DMS114 treated with DMSO at 0.1 percent for 48 hours (cell line): Measurements from ENCODE around the gene EDIL3.

Experiments used
- DNase-seq: peaks from one replicate; lab custom pipeline; 2025; ENCODE audit not compliant: unreplicated experiment; lab: John Stamatoyannopoulos, UW

The EDIL3 gene

DNA sequence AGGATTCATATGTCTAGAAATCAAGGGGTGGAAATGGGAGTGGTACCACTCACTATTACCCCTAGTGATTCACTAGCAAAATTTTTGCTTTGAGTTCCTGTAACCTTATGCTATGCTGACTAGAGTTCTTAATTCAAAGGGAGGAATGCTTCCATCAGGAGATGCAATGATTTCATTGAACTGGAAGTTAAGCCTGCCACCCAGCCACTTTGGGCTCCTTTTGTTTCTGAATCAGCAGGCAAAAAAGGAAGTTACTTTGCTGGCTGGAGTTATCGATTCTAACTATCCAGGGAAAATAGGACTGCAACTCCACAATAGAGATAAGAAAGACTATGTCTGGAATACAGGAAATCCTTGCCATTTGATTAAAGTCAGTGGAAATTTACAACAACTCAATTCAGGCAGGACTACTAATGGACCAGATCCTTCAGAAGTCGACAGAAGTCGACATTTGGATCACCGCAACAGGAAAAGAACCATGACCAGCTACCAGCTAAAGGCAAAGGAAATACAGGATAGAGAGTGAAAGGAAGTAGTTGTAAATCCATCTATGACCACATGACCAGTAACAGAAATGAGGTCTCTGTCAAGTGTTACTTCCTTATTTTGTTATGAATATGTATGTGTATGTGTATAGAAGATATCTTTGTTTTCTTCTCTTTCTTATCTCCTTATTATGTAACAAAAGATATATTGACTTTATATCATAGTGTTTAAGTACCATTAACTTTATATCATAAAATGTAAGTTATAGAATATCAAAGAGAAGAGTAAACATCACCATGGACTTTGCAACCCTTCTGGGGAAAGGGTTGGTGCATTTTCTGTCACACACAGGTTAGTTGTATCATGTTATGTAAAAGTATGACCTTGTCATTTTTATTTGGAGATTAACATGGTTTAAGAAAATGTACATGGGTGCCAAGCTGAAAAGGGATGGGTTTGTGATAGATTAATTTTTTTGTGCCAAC is 465.3 kb downstream of the EDIL3 start:
- no peak for DNase-seq

DNA sequence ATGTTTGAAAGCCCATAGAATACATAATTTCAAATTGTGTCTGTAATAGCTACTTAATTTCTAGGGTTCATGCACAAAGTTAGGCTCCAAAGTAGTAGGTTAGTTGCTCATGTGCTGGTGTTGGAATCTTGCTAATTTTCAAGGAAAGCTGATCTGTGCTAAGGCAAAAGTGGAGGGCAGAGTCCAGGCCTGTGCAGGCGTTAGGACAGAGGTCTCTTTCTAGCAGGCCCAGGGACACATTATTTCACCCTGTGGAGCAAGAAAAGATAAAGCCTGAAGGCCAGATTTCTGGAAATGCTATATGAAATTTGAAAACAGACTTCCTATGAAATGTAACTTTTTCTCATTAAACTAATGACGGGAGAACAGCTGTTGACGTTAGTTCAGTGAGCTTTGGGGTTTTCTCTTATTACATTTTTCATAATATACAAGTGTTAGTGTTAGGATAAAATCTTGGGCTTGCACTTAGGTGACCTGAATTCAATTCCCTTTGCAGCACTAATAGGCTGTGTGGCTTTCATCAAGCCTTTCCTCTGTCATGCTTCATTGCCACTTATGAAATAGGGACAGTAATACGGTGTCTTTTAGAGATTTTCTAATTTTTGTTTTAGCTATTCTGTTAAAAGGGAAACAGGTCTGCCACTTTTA is 467.3 kb downstream of the EDIL3 start:
- DNase-seq, result no peak

DNA sequence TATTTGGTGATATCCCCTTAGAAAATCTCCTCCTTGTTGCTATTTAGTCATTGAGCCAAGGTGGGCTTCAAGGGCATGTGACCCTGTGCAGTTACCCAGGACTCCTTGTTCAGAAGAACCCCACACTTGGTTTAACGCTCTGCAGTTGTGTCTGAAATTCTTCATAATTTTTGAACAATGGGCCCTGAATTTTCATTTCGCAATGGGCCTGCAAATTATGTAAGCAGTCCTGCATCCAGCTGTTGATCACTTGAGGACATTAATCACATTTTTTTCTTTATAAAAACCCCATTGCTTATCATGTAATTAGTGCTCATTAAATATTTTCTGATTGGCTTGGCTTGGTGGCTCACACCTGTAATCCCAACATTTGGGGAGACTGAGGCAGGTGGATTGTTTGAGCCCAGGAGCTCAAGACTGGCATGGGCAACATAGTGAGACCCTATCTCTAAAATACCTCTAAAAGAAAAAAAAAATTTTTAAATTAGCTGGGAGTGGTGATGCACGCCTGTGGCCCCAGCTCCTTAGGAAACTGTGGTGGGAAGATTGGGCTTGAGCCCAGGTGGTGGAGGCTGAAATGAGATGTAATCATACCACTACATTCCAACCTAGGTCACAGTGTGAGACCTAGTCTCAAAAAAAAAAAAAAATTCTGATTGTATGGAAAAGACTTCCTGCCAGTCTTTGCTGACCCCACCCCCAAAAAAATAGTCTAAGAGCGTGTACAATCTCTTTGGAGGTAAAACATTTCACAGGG is 469.8 kb downstream of the EDIL3 start:
- DNase-seq, result no peak

DNA sequence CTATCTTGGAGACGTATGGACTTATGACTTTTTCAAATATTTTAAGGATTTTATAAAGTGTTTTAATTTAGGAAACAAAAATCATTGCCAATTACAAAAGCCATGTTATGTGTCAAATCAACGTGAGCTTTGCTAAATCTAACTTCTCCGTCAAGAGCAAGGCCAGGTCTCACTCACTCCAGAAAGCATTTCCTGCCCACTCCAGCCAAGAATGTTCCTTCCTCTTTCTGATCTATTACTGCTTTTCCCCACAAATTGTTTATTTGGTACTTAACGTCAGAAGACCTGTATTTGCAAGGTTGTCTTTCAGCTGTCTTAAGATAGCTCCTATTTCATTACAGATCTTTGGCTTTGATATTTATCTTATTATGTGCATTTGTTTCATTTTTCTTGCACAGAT is 470.5 kb downstream of the EDIL3 start:
- DNase-seq, result no peak

DNA sequence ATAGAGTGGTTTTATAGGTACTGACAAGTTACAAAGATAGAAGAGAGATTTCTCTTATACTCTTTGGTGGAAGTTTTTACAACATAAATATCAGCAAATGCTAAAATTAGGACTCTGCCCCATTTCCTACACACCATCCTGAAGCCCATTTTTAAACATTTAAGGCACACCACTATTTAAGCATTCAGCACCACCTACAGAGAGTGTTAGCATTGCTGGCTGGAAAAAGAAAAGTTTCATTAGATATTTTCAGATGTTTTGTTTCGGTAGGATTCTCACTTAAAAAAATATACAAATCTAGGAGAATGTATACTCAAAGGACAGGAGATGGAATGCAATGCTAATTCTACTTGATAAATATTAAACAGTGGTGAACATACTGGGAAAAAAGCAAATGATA is 471.1 kb downstream of the EDIL3 start:
- DNase-seq, result no peak

DNA sequence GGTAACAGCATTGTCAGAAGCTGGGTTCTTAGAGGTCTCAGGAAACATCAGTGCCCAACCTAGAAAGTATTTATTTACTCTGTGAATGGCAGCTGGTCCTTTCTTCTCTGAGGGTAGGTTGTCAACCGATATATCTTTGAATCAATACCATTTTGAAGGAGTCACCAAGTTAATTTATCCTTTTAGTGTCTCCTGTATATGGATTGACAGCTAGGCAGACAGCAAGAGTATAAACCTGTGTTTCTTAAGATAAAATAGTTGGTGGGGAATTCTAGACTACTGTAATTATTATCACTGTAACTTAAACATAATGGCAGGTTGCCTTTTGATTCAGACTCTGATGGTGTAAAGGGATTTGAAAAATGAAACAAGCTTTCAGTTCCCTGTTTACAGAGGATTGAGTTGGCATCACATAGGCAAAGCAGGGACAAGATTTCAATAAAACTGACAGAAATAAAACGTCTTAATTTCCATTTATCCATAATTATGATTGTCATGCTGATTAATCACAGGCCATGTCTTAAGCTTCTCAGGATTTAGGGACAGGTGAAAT is 473.2 kb downstream of the EDIL3 start:
- DNase-seq, result no peak

DNA sequence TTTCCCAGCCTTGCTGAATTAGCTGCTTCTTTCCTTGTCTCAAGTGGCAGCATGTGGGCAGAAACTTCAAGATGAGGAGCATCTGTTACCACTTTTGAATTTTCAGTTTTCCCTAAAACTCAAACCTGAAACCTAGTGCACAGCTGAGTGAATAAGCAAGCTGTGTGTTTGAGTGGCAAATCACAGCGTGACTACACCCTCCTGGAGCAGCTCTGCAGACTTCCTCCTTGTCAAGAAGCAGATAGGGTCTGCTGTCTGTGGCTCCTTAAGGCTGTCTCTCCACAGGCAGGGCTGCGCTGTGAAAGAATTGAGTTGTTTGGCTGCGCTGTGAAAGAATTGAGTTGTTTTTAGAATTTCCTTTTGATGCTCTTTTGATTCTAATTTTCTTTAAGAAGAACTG is 484.4 kb downstream of the EDIL3 start:
- no peak for DNase-seq

DNA sequence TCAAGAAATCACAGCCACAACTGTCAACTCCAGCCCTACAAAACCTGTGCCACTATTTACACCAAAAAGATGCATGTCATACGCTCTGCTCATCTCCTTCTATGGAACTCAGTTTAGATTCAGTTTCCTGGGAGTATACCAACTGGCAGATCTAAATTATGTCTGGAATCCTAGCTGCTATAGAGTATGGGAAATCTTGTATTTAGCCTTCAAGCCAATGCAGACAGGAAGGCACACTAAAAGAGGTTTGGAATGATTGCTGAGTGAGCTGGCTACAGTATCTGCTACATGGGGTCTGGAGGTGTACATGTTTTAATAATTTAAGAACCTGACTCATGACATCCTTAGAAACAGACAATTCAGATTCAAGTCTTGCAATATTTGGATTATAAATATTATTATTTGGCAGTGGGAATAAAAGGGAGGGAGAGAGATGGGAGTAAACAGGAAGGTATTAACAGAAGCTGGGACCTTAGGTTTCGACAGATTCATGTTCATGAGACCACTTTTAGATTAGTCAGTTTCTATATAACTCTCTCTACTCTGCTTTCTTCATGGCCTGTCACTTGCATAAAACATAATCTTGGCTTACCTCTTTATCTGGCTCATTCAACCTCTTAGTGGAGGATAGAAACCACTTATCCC is 485.2 kb downstream of the EDIL3 start:
- no peak for DNase-seq

DNA sequence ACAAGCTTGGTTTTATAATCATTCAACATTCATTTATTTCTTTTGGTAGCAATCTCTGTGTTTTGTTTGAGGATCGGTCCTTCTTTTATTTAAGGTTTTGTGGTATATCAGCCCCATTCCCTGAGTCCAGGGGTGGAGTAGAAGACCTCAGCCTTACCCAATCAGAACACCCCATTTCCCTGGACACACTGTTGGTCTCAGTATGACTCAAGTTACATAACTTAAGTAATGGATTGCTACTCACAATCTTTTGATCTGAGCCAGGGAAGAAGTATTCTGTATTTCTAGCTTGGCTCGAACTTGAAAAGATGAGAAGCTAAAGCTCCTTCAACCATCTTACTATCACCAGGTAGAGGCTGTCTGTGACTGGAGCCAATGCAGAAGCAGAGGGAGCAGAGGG is 488.8 kb downstream of the EDIL3 start:
- DNase-seq, result no peak

DNA sequence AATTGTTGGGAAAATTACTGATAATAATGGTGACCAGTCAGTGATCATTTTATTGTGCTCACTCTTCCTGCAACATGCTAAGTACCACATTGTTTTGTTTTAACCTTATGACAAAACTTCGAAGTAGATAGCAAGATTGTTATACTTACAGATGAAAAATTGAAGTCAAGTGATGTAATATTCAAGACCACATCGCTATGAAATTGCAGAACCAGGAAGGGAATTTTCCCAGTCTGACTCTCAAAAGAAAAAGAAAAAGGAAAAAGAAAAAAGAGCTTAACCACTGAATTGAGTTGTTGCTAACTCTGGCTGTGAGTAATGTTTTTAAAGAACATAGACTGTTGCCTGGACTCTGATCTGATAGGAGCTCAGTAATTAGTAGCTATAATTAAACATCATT is 493.4 kb downstream of the EDIL3 start:
- no peak for DNase-seq
